BLaER1 treated with 17β-estradiol and CSF1 and Interleukin-3, amounts not matched to agents 10 nM and 100 nM (cell line): ENCODE data around the gene MTG2.

ENCODE experiments used
- H3K27ac ChIP-seq, 11 experiments: shearing (Covaris generic); formaldehyde crosslinking; 2 replicates each; pipeline ENCODE4 v1.8.1; 2022
- H3K27me3 ChIP-seq, 11 experiments: shearing (Covaris generic); formaldehyde crosslinking; 2 replicates each; pipeline ENCODE4 v1.8.1; 2022
- H3K36me3 ChIP-seq, 11 experiments: shearing (Covaris generic); formaldehyde crosslinking; 2 replicates each; pipeline ENCODE4 v1.8.1; 2022
- H3K4me1 ChIP-seq, 10 experiments: shearing (Covaris generic); formaldehyde crosslinking; 2 replicates each; pipeline ENCODE4 v1.8.1; 2022
- H3K4me2 ChIP-seq, 11 experiments: shearing (Covaris generic); formaldehyde crosslinking; 2 replicates each; pipeline ENCODE4 v1.8.1; 2022
- H3K4me3 ChIP-seq, 10 experiments: shearing (Covaris generic); formaldehyde crosslinking; 2 replicates each; pipeline ENCODE4 v1.8.1; 2022
- H3K9ac ChIP-seq, 11 experiments: shearing (Covaris generic); formaldehyde crosslinking; 2 replicates each; pipeline ENCODE4 v1.8.1; 2022
- H3K9me3 ChIP-seq, 11 experiments: shearing (Covaris generic); formaldehyde crosslinking; replicated peaks in 1 of 11; 2 replicates each; pipeline ENCODE4 v1.8.1; 2022
- H4K20me1 ChIP-seq, 11 experiments: shearing (Covaris generic); formaldehyde crosslinking; 2 replicates each; pipeline ENCODE4 v1.8.1; 2022
- Cebpa-rat ChIP-seq, 11 experiments: shearing (Covaris generic); IDR thresholded peaks; 2 replicates each; pipeline ENCODE4 v1.8.1; 2022

MTG2 gene

DNA sequence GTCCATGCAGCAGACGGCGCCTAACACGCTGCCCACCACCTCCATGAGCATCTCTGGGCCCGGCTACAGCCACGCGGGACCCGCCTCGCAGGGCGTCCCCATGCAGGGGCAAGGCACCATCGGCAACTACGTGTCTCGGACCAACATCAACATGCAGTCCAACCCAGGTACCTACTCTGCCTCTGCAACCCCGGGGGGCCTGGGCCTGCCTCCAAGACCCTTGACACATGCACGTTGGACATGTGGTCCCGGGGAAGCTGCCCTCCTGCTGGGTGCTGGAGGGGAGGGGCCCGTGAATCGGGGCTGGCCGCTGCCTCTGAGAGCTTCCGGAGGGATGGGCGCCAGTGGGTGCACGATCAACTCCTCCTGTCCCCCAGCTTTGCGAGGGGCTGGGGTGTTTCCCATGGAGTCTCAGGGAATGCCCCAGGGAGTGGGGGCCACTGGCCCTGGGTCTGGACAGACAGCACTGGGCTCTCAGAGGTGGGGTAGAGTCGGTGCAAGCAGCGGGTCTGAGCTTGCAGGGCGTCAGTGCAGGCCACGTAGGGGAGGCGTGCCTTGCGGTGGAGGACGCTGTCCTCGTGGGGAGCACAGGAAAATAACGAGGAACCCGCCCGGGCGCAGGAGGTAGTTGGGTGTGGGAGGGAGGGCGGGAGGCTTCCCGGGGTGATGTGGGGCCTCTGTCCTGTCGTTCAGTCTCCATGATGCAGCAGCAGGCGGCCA lies 19.9 kb upstream of the MTG2 start:
- peaks cover 6 to 24% (median 18%) of the 10 kb centered on the region in 10 experiments; a peak in 19 of 20 replicates for H3K4me1 ChIP-seq
- no peak overlapping the region for H3K27ac ChIP-seq
- H3K4me2 ChIP-seq = no peak overlapping the region
- H3K9ac ChIP-seq = no peak overlapping the region
- no peak overlapping the region for H3K4me3 ChIP-seq
- TF ChIP-seq Cebpa-rat (IDR thresholded peaks at IDR 0.05) = no peak
- peaks cover 69 to 95% (median 89%) of the 10 kb centered on the region in 11 experiments for H3K36me3 ChIP-seq
- no peaks in the 10 kb centered on the region for H3K27me3 ChIP-seq
- H4K20me1 ChIP-seq = peaks cover 13 to 82% (median 32%) of the 10 kb centered on the region in 11 experiments
- H3K9me3 ChIP-seq = no peaks in the 10 kb centered on the region

- no peak for TF ChIP-seq Cebpa-rat (IDR thresholded peaks at IDR 0.05)
- Histone ChIP-seq H3K4me2 (no peak overlapping the region), H3K27me3 (no peaks in the 10 kb centered on the region), H3K9ac (no peak overlapping the region), H3K27ac (no peak overlapping the region), H3K4me1 (peaks cover 6 to 19% (median 13%) of the 10 kb centered on the region in 10 experiments; a peak in 18 of 20 replicates), H3K4me3 (no peak overlapping the region), H3K36me3 (peaks cover 74 to 97% (median 93%) of the 10 kb centered on the region in 11 experiments), H3K9me3 (no peaks in the 10 kb centered on the region), H4K20me1 (peaks cover 8 to 81% (median 27%) of the 10 kb centered on the region in 11 experiments; a peak in 21 of 22 replicates)
Measured at GRCh38 chr20:62163485-62163865, 19.4 kb upstream of the MTG2 start.

DNA sequence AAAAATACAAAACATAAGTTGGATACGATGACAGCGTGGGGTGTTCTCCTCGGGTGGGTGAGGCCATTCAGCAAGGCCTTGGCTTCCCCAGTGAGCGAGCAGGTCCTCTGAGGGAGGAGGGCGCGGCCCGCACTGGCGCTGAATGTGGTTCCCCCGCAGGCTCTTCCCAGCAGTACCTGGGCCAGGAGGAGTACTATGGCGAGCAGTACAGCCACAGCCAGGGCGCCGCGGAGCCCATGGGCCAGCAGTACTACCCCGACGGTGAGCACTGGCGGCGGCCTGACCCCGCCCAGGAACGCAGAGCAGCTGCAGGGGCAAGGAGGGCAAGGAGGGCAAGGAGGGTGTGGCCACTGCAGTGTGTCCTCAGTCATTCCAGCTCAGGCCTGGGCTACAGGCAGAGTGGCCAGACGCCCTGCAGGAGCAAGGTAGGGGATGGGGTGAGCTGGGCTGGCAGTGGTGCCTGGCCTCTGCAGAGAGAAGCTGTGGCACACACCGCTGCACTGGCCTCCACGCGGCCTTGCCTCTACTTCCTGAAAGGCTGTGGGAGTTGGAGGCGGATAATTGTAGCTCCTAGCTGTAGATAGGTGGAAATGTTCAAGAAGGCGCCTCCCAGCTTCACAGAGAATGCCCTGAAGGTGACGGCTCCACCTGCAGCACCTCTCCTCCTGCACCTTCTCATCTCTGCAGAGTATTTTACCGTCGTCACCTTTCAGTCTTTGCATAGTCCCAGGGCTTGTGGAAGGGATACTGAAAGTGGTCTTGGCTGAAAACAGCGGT lies 18.7 kb upstream of the MTG2 start:
- H3K4me2 ChIP-seq = no peak overlapping the region
- H3K36me3 ChIP-seq = peaks cover 81 to 97% (median 95%) of the 10 kb centered on the region in 11 experiments
- no peaks in the 10 kb centered on the region for H3K27me3 ChIP-seq
- no peak overlapping the region for H3K4me3 ChIP-seq
- no peaks in the 10 kb centered on the region for H3K9me3 ChIP-seq
- no peak overlapping the region for H3K9ac ChIP-seq
- H3K4me1 ChIP-seq = peaks cover 3 to 17% (median 6%) of the 10 kb centered on the region in 10 experiments; a peak in 16 of 20 replicates
- no peak overlapping the region for H3K27ac ChIP-seq
- TF ChIP-seq Cebpa-rat (IDR thresholded peaks at IDR 0.05) = no peak
- H4K20me1 ChIP-seq = peaks cover 2 to 81% (median 20%) of the 10 kb centered on the region in 11 experiments; a peak in 21 of 22 replicates

DNA sequence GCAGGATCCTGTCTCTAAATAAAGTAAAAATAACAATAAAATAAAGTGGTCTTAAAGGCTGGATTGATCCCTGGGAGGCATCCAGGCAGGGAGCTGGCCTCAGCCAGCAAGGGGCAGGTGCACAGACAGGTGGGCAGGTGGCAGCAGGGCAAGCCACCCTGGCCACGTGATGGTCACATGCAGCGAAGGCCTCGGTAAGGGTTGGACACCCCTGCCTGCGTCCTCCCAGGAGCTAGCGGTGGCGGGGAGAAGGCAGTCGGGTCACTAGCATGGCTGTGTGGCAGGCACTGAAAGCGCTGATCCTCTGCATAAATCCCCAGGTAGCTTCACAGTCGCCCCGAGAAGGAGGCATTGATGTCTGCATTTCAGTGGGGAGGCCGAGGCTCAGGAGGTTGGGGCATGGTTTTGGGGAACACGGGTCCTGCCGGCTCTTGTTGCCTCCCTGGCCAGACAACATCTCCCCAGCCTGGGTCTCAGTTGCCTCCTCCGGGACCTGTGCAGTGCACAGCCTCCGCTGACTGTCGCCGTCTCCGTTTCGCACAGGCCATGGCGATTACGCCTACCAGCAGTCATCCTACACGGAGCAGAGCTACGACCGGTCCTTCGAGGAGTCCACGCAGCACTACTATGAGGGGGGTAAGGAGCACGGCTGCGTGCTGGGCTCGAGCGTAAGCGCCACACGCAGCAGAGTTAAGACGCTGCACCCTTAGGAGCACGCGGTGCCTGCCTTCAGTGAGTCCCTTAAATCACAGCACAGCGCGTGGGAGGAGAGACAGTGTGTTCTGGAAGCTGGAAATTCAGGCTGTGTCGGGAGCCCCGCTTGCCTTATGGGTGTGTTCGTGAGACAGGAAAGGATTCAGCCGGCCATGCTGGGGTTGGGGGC lies 17.7 kb upstream of the MTG2 start:
- Histone ChIP-seq H3K27ac (no peak overlapping the region), H3K36me3 (peaks cover 85 to 99% (median 97%) of the 10 kb centered on the region in 11 experiments), H4K20me1 (peaks cover 0 to 82% (median 13%) of the 10 kb centered on the region in 11 experiments; a peak in 12 of 22 replicates), H3K9me3 (no peaks in the 10 kb centered on the region), H3K9ac (no peak overlapping the region), H3K27me3 (no peaks in the 10 kb centered on the region), H3K4me1 (peaks cover 0 to 9% (median 0%) of the 10 kb centered on the region in 10 experiments; a peak in 5 of 20 replicates), H3K4me2 (no peak overlapping the region), H3K4me3 (no peak overlapping the region)
- TF ChIP-seq Cebpa-rat (IDR thresholded peaks at IDR 0.05) = no peak

DNA sequence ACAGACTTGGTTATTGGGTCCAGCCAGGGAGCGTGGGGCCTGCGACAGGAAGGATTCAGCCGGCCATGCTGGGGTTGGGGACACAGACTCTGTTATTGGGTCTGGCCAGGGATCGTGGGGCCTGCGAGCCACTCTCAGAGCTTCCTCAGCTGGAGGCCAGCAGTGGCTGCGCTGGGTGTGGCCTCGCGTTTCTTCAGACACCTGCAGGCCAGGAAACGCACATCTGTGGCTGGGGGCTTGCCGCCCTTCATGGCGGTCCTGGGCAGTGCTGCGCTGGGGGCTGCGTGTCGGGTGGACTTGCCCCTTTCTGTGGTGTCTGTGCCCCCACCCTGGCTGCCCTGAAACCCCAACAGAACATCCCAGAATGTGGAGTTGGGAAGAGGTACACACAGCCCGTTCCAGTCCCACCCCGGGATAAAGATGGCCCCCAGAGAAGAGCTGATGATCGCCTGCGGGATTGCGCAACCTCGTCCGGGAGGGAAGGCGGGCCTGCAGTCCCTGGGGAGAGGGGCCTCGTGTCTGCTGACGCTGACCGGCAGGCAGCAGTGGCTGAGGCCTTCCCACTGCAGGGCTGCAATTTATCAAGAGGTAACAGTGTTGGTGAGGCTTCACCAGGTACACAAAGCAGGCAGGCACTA lies 16.9 kb upstream of the MTG2 start:
- H3K27me3 ChIP-seq = no peaks in the 10 kb centered on the region
- peaks cover 0 to 8% (median 0%) of the 10 kb centered on the region in 10 experiments; a peak in 5 of 20 replicates for H3K4me1 ChIP-seq
- peaks cover 0 to 77% (median 8%) of the 10 kb centered on the region in 11 experiments; a peak in 12 of 22 replicates for H4K20me1 ChIP-seq
- no peak overlapping the region for H3K4me3 ChIP-seq
- H3K36me3 ChIP-seq = peaks cover 80 to 99% (median 92%) of the 10 kb centered on the region in 11 experiments
- H3K9me3 ChIP-seq = no peaks in the 10 kb centered on the region
- TF ChIP-seq Cebpa-rat (IDR thresholded peaks at IDR 0.05) = peak in 9 of 11 experiments; percentile 30 to 83 (median 51); a peak in 8 of 22 replicates
- H3K9ac ChIP-seq = no peak overlapping the region
- no peak overlapping the region for H3K4me2 ChIP-seq
- H3K27ac ChIP-seq = no peak overlapping the region; a peak in 1 of 22 replicates

DNA sequence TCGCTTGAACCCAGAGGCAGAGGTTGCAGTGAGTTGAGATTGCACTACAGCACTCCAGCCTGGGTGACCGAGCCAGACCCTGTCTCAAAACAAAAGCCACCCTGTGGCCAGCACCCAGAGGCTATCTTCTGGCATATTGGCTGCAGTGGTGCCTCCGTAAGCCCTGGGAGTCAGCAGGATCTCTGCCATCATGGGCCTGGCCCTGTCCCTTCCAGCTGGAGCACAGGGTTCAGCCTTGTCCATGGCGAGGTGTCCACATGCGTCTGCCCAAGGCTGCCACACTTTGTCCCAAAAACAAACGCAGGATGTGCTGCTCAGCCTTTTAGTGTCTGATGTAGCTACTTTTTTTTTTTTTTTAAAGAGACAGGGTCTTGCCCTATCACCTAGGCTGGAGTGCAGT lies 15.4 kb upstream of the MTG2 start:
- Histone ChIP-seq H3K4me1 (no peaks in the 10 kb centered on the region), H3K36me3 (peaks cover 75 to 99% (median 89%) of the 10 kb centered on the region in 11 experiments), H3K27me3 (no peaks in the 10 kb centered on the region), H3K27ac (no peak overlapping the region), H3K9ac (no peak overlapping the region), H3K4me2 (no peak overlapping the region), H3K9me3 (no peaks in the 10 kb centered on the region), H4K20me1 (peaks cover 0 to 64% (median 3%) of the 10 kb centered on the region in 11 experiments; a peak in 11 of 22 replicates), H3K4me3 (no peak overlapping the region)
- no peak for TF ChIP-seq Cebpa-rat (IDR thresholded peaks at IDR 0.05)

- Histone ChIP-seq H3K9ac (no peak overlapping the region), H3K9me3 (no peaks in the 10 kb centered on the region), H3K36me3 (peaks cover 71 to 99% (median 89%) of the 10 kb centered on the region in 11 experiments), H3K4me2 (no peak overlapping the region), H3K4me1 (no peaks in the 10 kb centered on the region), H3K27ac (no peak overlapping the region), H4K20me1 (peaks cover 0 to 58% (median 0%) of the 10 kb centered on the region in 11 experiments; a peak in 11 of 22 replicates), H3K4me3 (no peak overlapping the region), H3K27me3 (no peaks in the 10 kb centered on the region)
- no peak for TF ChIP-seq Cebpa-rat (IDR thresholded peaks at IDR 0.05)
Measured at GRCh38 chr20:62168061-62168460, 14.8 kb upstream of the MTG2 start.

DNA sequence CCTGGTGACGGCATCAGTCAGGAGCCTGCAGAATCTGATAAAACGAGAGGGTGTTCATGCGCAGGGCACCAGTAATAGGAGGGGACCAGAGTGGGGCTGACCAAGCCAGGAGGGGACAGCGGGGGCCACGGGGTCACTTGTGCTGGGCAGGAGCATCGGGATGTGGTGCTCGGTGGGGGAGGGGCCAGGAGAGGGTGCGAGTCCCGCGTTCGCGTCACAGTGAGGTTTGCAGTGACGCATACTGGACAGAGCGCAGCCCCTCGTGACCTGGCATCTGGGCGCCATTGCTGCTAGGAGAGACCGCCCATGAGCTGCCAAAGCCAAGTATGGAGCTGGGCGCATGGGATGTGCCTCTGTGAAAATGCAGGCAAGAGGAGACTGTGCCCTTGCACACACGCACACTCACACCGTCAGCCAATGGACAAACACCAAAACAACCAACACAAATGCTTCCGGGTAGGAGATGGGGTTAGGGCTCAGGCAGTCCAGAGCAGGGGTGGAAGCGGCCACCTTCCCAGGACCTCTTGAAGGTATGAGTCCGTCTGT lies 13.9 kb upstream of the MTG2 start:
- no peak overlapping the region for H3K4me3 ChIP-seq
- H3K9me3 ChIP-seq = no peaks in the 10 kb centered on the region
- H3K9ac ChIP-seq = no peak overlapping the region
- H3K36me3 ChIP-seq = peaks cover 71 to 99% (median 88%) of the 10 kb centered on the region in 11 experiments
- H3K4me2 ChIP-seq = no peak overlapping the region
- H4K20me1 ChIP-seq = peaks cover 0 to 53% (median 0%) of the 10 kb centered on the region in 11 experiments; a peak in 11 of 22 replicates
- no peaks in the 10 kb centered on the region for H3K27me3 ChIP-seq
- H3K4me1 ChIP-seq = no peaks in the 10 kb centered on the region
- TF ChIP-seq Cebpa-rat (IDR thresholded peaks at IDR 0.05) = no peak
- H3K27ac ChIP-seq = no peak overlapping the region
